HepG2 (cell line): ENCODE measurements around the gene RUFY2. TPM values are rescaled to one million over a fixed set of nuclear protein-coding genes. Genes with fewer than 3 reads are reported as not detected.

Experiments
- ETV6 ChIP-seq: sonication (generic); formaldehyde crosslinking; conservative IDR thresholded peaks from 2 replicates; pipeline ENCODE4 v1.4.0; 2020; ENCODE audit warnings: missing genetic modification reagents
- MTA1 ChIP-seq: sonication (generic); formaldehyde crosslinking; IDR thresholded peaks from 2 replicates; pipeline ENCODE4 v1.4.0; 2020; ENCODE audit warnings: missing genetic modification reagents, mild to moderate bottlenecking, borderline replicate concordance
- NR0B2 ChIP-seq: sonication (generic); formaldehyde crosslinking; IDR thresholded peaks from 2 replicates; pipeline ENCODE4 v1.4.0; 2020; ENCODE audit warnings: mild to moderate bottlenecking, missing genetic modification reagents
- STAG1 ChIP-seq: sonication (generic); formaldehyde crosslinking; IDR thresholded peaks from 2 replicates; pipeline ENCODE4 v1.4.0; 2020; ENCODE audit warnings: missing genetic modification reagents
- TGIF2 ChIP-seq: IDR thresholded peaks from 2 replicates; pipeline ENCODE4 v1.6.1; 2016; ENCODE audit warnings: control low read depth, missing compliant biosample characterization
- YEATS2 ChIP-seq: sonication (generic); formaldehyde crosslinking; IDR thresholded peaks from 2 replicates; pipeline ENCODE4 v1.4.0; 2020; ENCODE audit warnings: missing genetic modification reagents, borderline replicate concordance
- ZNF234 ChIP-seq: sonication (generic); formaldehyde crosslinking; conservative IDR thresholded peaks from 2 replicates; pipeline ENCODE4 v1.5.1; 2020; ENCODE audit warnings: mild to moderate bottlenecking, missing genetic modification reagents
- ZNF383 ChIP-seq: sonication (generic); formaldehyde crosslinking; IDR thresholded peaks from 2 replicates; pipeline ENCODE4 v1.4.0; 2020; ENCODE audit warnings: missing genetic modification reagents, mild to moderate bottlenecking, borderline replicate concordance
- ZNF672 ChIP-seq: sonication (generic); formaldehyde crosslinking; IDR thresholded peaks from 2 replicates; pipeline ENCODE4 v1.8.1; 2022; ENCODE audit warnings: missing genetic modification reagents
- ZNF800 ChIP-seq: sonication (generic); formaldehyde crosslinking; IDR thresholded peaks from 2 replicates; pipeline ENCODE4 v1.4.0; 2020; ENCODE audit warnings: missing genetic modification reagents
- polyA plus RNA-seq, 8 experiments: library from polyadenylated mRNA; depleted of rRNA in 3 of 8; stranded (reverse) in 7 of 8; unstranded in 1 of 8; fragments of >200 nt; fragmentation: Illumina TruSeq in 4 of 8; extraction: Trizol in 4 of 8; gene quantifications; 2 replicates each; pipeline versions ENCODE4 v1.2.1 to v1.2.3, GENCODE V29; 2011 to 2016; ENCODE audit warnings: low read depth in 4 of 8, missing spikeins in 1 of 8, mixed read lengths in 1 of 8; ENCODE audit not compliant: insufficient read depth in 1 of 8
- total RNA-seq, 5 experiments: library from RNA; depleted of rRNA; stranded (reverse); fragments of >200 nt; fragmentation: Illumina TruSeq; extraction: Trizol; gene quantifications; 2 replicates each; pipeline ENCODE4 v1.2.3, GENCODE V29; 2016; ENCODE audit warnings: low read depth in 1 of 5
- TF ChIP-seq, protein P1 (sequence below): IDR thresholded peaks from 2 replicates; pipeline ENCODE4 v1.6.1; 2016; ENCODE audit warnings: mild to moderate bottlenecking, missing biosample characterization, missing genetic modification reagents
- TF ChIP-seq, protein P2 (sequence below): sonication (generic); formaldehyde crosslinking; IDR thresholded peaks from 2 replicates; pipeline ENCODE4 v1.8.0; 2022; ENCODE audit warnings: mild to moderate bottlenecking, missing genetic modification reagents; ENCODE audit not compliant: insufficient replicate concordance
- TF ChIP-seq, protein P3 (sequence below), 2 experiments: sonication (generic) in 1 of 2; formaldehyde crosslinking in 1 of 2; IDR thresholded peaks; 2 replicates each; pipeline versions ENCODE4 v1.6.1 to v1.9.0; 2014 to 2022; ENCODE audit warnings: antibody characterized with exemption in 1 of 2, borderline replicate concordance in 1 of 2, inconsistent platforms in 1 of 2, low read depth in 1 of 2, missing genetic modification reagents in 1 of 2
- TF ChIP-seq, protein P4 (sequence below): sonication (generic); formaldehyde crosslinking; IDR thresholded peaks from 2 replicates; pipeline ENCODE4 v1.4.0; 2020; ENCODE audit warnings: missing genetic modification reagents

The RUFY2 gene
- total and polyA plus RNA-seq, 2 of the 13 experiments (the other 11 are each of a cell fraction or from before 2014, with no cell fraction given), result 10.1 to 16.1 TPM

DNA sequence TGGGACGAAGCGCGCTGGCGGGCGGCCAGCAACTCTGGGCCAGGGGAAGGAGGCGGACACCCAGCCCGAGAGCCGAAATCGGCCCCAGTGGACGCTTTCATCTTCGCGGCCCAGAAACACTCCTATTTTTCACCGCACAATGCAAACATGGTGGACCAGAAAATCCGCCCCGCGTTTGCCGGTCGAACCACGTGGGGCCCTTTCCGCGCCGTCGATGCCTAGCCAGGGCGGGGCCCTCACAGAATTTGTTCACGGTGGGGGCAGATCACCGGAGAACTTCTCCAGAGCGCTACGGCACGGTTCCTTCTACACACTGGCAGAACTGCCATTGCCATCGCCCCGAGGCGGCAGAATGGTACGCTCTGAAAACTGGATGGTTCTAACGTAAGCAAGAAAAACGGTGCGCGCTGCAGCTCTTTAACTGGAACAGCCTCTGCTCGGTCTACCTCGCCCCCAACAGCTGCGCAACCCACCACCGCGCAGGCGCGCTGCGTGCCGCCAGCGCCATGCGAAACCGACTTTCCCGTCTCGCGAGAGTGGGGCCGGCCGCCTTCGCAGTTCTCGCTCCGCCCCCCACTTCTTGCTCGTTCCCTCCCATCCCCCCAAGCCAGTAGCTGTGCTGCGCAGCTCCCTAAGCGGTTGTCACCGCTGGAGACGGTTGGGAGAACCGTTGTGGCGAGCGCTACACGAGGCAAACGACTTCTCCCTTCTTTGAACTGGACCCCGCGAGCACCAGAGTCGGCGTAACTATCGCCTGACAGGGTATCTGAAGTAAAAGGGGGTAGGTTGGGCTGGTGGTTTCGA, 75.4 kb downstream of the RUFY2 start, which contains the start of gene HNRNPH3 (continued):
- TF ChIP-seq NR0B2 (CRISPR knock-in tag) (peak; percentile 86), YEATS2 (CRISPR knock-in tag) (peak; percentile 96), ZNF672 (0 out of 2 replicates have a peak, but pooled peaks have one; percentile 19), ZNF800 (0 out of 2 replicates have a peak, but pooled peaks have one; percentile 20), ZNF383 (CRISPR knock-in tag) (no peak), TGIF2 (CRISPR knock-in tag) (peak; percentile 87), STAG1 (CRISPR knock-in tag) (0 out of 2 replicates have a peak, but pooled peaks have one; percentile 7), ZNF234 (CRISPR knock-in tag) (peak; percentile 54; the same call in 1 of the 2 replicates), MTA1 (CRISPR knock-in tag) (peak; percentile 10; the same call in 1 of the 2 replicates), ETV6 (CRISPR knock-in tag) (peak; percentile 46; the same call in 1 of the 2 replicates)
- TF ChIP-seq, protein P1, sequence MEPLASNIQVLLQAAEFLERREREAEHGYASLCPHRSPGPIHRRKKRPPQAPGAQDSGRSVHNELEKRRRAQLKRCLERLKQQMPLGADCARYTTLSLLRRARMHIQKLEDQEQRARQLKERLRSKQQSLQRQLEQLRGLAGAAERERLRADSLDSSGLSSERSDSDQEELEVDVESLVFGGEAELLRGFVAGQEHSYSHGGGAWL (CRISPR knock-in tag), result peak; percentile 89
- TF ChIP-seq, protein P2, sequence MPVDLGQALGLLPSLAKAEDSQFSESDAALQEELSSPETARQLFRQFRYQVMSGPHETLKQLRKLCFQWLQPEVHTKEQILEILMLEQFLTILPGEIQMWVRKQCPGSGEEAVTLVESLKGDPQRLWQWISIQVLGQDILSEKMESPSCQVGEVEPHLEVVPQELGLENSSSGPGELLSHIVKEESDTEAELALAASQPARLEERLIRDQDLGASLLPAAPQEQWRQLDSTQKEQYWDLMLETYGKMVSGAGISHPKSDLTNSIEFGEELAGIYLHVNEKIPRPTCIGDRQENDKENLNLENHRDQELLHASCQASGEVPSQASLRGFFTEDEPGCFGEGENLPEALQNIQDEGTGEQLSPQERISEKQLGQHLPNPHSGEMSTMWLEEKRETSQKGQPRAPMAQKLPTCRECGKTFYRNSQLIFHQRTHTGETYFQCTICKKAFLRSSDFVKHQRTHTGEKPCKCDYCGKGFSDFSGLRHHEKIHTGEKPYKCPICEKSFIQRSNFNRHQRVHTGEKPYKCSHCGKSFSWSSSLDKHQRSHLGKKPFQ (CRISPR knock-in tag), result peak; percentile 52
- TF ChIP-seq, protein P3, sequence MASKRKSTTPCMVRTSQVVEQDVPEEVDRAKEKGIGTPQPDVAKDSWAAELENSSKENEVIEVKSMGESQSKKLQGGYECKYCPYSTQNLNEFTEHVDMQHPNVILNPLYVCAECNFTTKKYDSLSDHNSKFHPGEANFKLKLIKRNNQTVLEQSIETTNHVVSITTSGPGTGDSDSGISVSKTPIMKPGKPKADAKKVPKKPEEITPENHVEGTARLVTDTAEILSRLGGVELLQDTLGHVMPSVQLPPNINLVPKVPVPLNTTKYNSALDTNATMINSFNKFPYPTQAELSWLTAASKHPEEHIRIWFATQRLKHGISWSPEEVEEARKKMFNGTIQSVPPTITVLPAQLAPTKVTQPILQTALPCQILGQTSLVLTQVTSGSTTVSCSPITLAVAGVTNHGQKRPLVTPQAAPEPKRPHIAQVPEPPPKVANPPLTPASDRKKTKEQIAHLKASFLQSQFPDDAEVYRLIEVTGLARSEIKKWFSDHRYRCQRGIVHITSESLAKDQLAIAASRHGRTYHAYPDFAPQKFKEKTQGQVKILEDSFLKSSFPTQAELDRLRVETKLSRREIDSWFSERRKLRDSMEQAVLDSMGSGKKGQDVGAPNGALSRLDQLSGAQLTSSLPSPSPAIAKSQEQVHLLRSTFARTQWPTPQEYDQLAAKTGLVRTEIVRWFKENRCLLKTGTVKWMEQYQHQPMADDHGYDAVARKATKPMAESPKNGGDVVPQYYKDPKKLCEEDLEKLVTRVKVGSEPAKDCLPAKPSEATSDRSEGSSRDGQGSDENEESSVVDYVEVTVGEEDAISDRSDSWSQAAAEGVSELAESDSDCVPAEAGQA (IDR thresholded peaks at IDR 0.05; ENCODE audit: low read depth), result 0 out of 2 replicates have a peak, but pooled peaks have one; percentile 66
- TF ChIP-seq, protein P3 (CRISPR knock-in tag; IDR thresholded peaks at IDR 0.05; ENCODE audit: borderline replicate concordance), result no peak; the same call in 1 of the 2 replicates
- TF ChIP-seq, protein P4, sequence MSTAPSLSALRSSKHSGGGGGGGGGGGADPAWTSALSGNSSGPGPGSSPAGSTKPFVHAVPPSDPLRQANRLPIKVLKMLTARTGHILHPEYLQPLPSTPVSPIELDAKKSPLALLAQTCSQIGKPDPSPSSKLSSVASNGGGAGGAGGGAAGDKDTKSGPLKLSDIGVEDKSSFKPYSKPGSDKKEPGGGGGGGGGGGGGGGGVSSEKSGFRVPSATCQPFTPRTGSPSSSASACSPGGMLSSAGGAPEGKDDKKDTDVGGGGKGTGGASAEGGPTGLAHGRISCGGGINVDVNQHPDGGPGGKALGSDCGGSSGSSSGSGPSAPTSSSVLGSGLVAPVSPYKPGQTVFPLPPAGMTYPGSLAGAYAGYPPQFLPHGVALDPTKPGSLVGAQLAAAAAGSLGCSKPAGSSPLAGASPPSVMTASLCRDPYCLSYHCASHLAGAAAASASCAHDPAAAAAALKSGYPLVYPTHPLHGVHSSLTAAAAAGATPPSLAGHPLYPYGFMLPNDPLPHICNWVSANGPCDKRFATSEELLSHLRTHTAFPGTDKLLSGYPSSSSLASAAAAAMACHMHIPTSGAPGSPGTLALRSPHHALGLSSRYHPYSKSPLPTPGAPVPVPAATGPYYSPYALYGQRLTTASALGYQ, result peak; percentile 64; the same call in 1 of the 2 replicates
